UCSD-AML1 (cell line): ENCODE data around the gene ARHGAP29.

Experiments used
- DNase-seq: peaks from one replicate; lab custom pipeline; 2025; ENCODE audit not compliant: unreplicated experiment; lab: John Stamatoyannopoulos, UW

Gene ARHGAP29, protein sequence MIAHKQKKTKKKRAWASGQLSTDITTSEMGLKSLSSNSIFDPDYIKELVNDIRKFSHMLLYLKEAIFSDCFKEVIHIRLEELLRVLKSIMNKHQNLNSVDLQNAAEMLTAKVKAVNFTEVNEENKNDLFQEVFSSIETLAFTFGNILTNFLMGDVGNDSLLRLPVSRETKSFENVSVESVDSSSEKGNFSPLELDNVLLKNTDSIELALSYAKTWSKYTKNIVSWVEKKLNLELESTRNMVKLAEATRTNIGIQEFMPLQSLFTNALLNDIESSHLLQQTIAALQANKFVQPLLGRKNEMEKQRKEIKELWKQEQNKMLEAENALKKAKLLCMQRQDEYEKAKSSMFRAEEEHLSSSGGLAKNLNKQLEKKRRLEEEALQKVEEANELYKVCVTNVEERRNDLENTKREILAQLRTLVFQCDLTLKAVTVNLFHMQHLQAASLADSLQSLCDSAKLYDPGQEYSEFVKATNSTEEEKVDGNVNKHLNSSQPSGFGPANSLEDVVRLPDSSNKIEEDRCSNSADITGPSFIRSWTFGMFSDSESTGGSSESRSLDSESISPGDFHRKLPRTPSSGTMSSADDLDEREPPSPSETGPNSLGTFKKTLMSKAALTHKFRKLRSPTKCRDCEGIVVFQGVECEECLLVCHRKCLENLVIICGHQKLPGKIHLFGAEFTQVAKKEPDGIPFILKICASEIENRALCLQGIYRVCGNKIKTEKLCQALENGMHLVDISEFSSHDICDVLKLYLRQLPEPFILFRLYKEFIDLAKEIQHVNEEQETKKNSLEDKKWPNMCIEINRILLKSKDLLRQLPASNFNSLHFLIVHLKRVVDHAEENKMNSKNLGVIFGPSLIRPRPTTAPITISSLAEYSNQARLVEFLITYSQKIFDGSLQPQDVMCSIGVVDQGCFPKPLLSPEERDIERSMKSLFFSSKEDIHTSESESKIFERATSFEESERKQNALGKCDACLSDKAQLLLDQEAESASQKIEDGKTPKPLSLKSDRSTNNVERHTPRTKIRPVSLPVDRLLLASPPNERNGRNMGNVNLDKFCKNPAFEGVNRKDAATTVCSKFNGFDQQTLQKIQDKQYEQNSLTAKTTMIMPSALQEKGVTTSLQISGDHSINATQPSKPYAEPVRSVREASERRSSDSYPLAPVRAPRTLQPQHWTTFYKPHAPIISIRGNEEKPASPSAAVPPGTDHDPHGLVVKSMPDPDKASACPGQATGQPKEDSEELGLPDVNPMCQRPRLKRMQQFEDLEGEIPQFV

GRCh38 chr1:94237291-94238226 is at the start of gene ARHGAP29:
TSS of gene ARHGAP29 (minus strand) at chr1:94237584. CDS start at chr1:94231611, 5,973 bp downstream.
- DNase-seq: no peak

DNA sequence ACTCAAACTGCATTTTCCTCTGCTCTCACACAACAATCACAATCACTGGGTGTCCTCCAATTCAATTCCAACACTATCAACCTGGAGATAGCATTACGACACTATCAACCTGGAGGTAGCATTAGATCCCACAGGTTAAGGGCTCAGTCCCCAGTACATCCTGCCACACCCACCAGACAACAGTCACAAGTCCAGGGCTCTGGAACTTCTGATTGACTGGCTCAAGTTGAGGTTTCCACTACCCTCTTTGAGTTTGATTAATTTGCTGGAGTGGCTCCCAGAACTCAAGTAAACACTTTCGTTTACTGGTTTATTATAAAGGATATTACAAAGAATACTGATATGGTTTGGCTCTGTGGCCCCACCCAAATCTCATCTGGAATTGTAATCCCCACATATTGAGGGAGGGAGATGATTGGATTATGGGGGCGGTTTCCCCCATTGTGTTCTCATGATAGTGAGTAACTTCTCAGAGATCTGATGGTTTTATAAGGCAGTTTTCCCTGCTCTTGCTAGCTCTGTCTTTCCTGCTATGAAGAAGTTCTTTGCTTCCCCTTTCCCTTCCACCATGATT is 49.6 kb upstream of the ARHGAP29 start:
- DNase-seq: no peak

GRCh38 chr1:94285031-94285654 is 47.8 kb upstream of the ARHGAP29 start:
- DNase-seq: no peak

GRCh38 chr1:94284476-94284875 is 47.1 kb upstream of the ARHGAP29 start:
- DNase-seq: no peak

DNA sequence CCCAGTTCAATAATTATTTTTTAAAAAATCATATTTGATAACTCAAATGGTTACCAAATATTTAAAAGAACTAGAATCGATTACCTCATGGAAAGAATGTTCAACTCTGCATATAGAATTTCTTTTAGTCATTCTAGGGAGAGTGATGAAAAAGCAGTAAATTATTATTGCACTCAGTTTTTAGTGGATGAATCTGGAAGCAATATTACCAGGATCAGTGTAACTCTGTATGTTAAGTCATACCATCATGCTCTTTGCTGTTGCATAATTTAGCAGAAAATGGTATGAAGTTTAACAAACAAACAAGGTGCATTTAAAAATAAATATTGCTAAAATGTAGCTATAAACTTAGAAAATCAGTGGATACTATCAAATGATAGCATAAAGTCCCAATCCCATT is 46.1 kb upstream of the ARHGAP29 start:
- no peak for DNase-seq

DNA sequence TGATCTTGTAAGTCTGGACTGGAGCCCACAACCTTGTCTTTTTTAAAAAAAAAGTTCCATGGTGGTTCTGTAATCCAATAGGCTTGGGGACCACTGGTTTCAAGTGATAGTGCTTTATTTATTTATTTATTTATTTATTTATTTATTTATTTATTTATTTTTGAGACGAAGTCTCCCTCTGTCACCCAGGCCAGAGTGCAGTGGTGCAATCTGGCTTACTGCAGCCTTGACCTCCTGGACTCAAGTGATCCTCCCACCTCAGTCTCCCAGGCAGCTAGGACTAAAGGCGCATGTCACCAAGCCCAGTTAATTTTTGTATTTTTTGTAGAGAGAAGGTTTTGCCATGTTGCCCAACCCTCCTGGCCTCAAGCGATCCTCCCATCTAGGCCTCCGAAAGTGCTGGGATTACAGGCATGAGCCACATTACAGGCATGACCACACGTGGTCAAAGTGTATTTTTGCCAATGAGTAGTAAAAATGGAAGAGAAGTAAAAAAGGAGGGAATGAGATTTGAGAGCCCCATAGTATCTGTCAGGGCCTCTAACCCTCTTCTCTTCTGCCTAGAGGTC is 44.8 kb upstream of the ARHGAP29 start:
- DNase-seq: no peak

- no peak for DNase-seq
Observed at GRCh38 chr1:94281361-94282142, 44.2 kb upstream of the ARHGAP29 start.

DNA sequence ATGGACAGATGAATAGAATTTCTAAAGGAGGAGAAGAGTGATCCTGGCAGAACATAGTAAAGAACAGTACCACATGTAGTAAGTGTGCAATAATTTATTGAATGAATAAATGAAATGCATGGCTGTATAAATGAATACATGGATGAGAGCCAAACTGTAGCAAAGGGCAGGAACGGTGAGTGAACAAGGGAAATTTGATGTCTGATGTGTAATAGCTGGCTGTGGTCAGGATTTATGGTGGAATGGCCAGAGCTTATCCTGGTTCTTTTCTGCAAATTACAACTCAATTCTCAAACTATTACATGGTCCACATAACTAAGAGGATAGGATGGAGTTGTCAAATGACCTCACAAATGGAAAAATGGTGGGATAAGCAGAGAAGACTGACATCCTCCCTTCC is 43.2 kb upstream of the ARHGAP29 start:
- DNase-seq: no peak

GRCh38 chr1:94279462-94279861 is 42.1 kb upstream of the ARHGAP29 start:
- no peak for DNase-seq

GRCh38 chr1:94279038-94279437 is 41.7 kb upstream of the ARHGAP29 start:
- DNase-seq: no peak

- no peak for DNase-seq
Observed at GRCh38 chr1:94276988-94277434, 39.6 kb upstream of the ARHGAP29 start.

- DNase-seq: no peak
Observed at GRCh38 chr1:94275083-94275482, 37.7 kb upstream of the ARHGAP29 start.

DNA sequence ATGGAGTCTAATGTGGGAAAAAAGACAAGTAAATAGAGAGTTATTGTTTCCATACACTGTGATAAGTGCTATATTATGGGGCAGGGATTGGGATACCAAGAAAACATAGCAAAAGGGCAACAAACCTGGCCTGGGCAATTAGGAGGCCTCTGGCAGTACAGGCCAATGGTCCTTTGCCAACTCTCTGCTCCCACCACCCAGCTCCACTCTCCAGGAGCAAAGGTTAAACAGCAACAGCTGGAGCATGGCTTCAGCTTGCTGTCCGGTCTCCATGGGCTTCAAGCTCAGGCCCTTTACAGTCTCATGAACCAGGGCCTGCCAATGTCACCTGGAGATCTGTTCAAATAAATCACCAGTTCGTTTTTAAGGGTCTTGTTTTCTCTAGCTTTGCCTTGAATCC is 37.2 kb upstream of the ARHGAP29 start:
- no peak for DNase-seq

DNA sequence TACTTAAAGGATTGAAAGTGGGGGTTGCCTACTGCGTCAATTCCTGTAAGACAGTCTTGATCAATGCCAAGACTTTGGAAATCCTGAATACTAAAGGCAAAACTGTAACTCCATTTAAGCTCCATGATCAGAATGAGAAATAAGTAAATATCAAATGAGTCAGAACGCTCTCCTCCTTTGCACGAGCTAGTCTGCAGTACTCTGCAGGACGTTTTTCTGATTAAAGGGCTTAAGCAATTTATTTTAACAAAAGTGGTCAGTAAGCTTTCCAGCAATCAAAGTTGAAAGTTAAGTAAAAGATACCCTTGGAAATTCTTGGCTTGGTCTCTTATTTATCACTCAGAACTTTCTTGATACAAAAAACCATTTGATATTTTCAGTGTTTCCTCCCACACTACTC is 35.7 kb upstream of the ARHGAP29 start:
- no peak for DNase-seq

DNA sequence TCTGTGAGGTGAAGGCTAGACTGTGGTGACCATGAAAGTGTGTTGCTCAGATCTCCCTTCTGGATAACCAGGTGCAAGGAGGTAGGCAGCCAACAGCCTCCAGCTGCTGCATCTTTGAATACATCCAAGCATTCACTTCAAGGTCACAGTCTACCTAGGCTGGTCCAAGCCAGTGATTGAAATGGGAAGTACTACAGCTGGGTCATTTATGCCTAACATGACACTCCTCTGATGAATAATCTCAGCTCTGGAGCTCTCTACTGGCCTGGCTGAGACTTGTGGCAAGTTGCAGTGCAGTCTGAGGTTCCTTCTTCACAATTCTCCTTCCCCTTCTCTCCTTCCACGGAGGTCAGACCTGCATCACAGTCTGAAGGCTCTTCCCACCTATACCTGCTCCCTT is 35.0 kb upstream of the ARHGAP29 start:
- DNase-seq: no peak

DNA sequence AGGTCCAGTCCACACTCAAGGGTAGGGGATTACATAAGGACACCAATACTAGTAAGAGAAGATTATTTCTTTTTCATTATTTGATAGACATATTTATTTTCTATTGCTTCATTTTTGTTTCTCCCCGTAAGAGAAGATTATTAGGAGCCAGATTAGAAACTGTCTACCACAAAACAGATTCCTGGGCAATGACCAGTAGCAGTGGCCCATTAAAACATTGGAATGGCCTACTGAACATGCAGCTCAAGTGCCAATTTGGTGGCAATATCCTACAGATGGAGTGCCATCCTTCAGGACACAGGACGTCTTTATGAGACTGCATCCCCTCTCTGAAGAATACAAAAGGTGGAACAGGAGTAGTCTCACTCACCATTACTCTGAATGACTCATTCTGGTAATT is 34.0 kb upstream of the ARHGAP29 start:
- no peak for DNase-seq

DNA sequence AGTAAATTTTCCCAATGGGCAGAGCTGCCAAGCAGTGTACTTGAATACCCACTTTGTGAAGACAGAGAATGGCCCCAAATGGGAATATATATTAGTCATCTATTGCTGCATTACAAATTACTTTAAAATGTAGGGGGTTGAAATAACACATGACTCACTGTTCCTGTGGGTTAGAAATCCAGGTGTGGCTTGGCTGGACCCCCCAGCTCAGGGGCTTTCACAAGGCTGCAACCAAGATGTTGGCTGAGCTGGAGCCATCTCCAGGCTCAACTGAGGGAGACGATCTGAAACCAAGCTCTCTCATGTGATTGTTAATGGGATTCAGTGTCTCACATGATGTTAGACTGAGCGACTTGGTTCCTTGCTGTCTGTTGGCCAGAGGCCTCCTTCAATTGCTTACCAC is 33.4 kb upstream of the ARHGAP29 start:
- no peak for DNase-seq

DNA sequence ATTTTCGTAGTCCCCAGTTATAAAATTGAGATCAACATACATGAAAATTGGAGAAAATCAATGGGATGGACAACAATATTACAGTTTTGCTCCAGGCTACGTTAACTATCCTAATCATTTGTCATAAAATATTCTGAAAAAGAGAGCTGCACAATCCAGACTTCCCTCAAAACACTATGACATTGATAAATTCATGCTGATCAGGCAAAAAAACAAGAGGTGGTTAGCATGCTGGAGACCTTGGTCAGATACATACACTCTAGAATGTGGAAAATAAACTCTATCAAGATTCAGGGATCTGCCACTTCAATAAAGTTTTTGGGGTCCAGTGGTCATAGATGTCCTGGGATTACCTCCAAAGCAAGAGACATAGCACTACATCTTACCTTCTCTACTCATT is 32.5 kb upstream of the ARHGAP29 start:
- DNase-seq: no peak
